Activated CD8-positive, alpha-beta T cell treated with anti-CD3 and anti-CD28 coated beads for 36 hours (primary cell): ENCODE data around the gene ADH1A. TPM values are rescaled to one million over a fixed set of nuclear protein-coding genes. Genes with fewer than 3 reads are reported as not detected.
"Not testable (repeated sequence)": the region's sequence is repeated elsewhere in the genome, so short reads cannot be mapped to it uniquely, and the experiment has no call there.

Experiments used
- ATAC-seq: fragments of 200-7000 bp; cut with Tn5 transposase; one replicate; pipeline ENCODE4 v1.10.0; 2021; ENCODE audit warnings: mild to moderate bottlenecking, moderate library complexity
- CTCF ChIA-PET: fragments of 350-600 bp; sonication (Branson Sonifier 250); formaldehyde crosslinking; loops from one replicate; lab custom pipeline; 2021; ENCODE audit warnings: antibody characterized with exemption; lab: Charles Lee
- POLR2A ChIA-PET: fragments of 350-600 bp; sonication (Branson Sonifier 250); formaldehyde crosslinking; loops from one replicate; lab custom pipeline; 2021; ENCODE audit warnings: antibody characterized with exemption; lab: Charles Lee
- DNase-seq: peaks from one replicate; pipeline ENCODE4 v3.0.0-alpha.2; 2020
- H3K27ac Mint-ChIP-seq: one replicate; pipeline ENCODE4 v1.8.0; 2021; ENCODE audit warnings: mild to moderate bottlenecking, mixed read lengths
- H3K27me3 Mint-ChIP-seq: one replicate; pipeline ENCODE4 v1.8.0; 2021; ENCODE audit warnings: mixed read lengths
- H3K36me3 Mint-ChIP-seq: one replicate; pipeline ENCODE4 v1.8.0; 2021; ENCODE audit warnings: low read depth, mixed read lengths
- H3K4me1 Mint-ChIP-seq: one replicate; pipeline ENCODE4 v1.8.0; 2021; ENCODE audit warnings: low read depth, mixed read lengths
- H3K4me3 Mint-ChIP-seq: one replicate; pipeline ENCODE4 v1.8.0; 2021; ENCODE audit warnings: mild to moderate bottlenecking, moderate library complexity, mixed read lengths
- H3K9me3 Mint-ChIP-seq: one replicate; pipeline ENCODE4 v1.8.0; 2021; ENCODE audit warnings: mixed read lengths
- intact Hi-C: fragments of 100-400 bp; cut with micrococcal nuclease; formaldehyde crosslinking; loops from one replicate; pipeline ENCODE4 v1.10.0; 2022
- total RNA-seq, 2 experiments: library from RNA; stranded (reverse); gene quantifications; one replicate each; pipeline ENCODE4 v1.2.3, GENCODE V29; 2021
- TF ChIP-seq, protein P1 (sequence below): fragments of 200-600 bp; IDR thresholded peaks from one replicate; pipeline ENCODE4 v1.8.0; 2022; ENCODE audit warnings: antibody characterized with exemption, mild to moderate bottlenecking

ADH1A gene
- total RNA-seq, 2 experiments from 2014 or later, result not detected

DNA sequence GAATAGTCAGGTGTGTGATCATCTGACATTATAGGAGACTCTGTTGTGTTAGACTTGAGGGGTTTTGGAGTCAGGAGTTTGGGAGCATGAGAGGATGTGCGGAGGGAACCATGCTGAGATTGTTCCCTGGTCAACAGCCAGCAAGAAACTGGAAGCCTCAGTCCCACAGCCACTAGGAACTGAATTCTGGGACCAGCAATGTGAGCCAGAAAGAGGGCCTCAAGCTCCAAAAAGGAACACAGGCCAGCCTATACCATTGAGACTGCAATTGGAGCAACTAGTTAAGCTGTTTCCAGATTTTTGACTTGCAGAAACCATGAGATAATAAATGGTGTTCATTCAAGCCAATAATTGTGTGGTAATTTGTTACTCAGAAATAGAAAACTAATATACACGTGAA is 39.1 kb upstream of the ADH1A start:
- peaks cover 2% of the 10 kb centered on the region for H3K27me3 Mint-ChIP-seq
- no peak overlapping the region for H3K4me3 Mint-ChIP-seq
- POLR2A ChIA-PET, result no interaction called here
- intact Hi-C loops, result no loop called here
- CTCF ChIA-PET, result no interaction called here
- TF ChIP-seq, protein P1, sequence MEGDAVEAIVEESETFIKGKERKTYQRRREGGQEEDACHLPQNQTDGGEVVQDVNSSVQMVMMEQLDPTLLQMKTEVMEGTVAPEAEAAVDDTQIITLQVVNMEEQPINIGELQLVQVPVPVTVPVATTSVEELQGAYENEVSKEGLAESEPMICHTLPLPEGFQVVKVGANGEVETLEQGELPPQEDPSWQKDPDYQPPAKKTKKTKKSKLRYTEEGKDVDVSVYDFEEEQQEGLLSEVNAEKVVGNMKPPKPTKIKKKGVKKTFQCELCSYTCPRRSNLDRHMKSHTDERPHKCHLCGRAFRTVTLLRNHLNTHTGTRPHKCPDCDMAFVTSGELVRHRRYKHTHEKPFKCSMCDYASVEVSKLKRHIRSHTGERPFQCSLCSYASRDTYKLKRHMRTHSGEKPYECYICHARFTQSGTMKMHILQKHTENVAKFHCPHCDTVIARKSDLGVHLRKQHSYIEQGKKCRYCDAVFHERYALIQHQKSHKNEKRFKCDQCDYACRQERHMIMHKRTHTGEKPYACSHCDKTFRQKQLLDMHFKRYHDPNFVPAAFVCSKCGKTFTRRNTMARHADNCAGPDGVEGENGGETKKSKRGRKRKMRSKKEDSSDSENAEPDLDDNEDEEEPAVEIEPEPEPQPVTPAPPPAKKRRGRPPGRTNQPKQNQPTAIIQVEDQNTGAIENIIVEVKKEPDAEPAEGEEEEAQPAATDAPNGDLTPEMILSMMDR, result no peak
- no peaks in the 10 kb centered on the region for H3K36me3 Mint-ChIP-seq
- H3K27ac Mint-ChIP-seq, result no peak overlapping the region
- ATAC-seq (no peak), DNase-seq (no peak)
- no peaks in the 10 kb centered on the region for H3K9me3 Mint-ChIP-seq
- no peaks in the 10 kb centered on the region for H3K4me1 Mint-ChIP-seq

DNA sequence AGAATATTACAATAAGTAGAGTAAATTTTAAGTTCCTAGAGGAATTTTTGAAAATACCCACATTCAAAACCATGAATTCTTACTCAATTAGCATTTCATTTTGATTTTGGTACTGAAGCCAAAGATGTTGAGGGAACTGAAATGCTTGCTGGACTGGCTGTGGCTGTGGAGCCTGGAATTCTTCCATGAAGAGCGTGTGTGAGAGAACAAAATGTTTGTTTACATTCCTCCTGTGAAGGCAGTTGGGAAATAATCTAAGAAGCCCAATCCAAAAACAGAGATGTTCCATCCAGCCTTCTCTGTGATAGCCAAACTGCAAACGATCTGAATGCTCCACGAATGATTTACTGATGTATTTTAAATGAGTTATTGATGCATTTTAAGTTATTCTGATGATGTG is 34.2 kb upstream of the ADH1A start:
- Mint-ChIP-seq H3K36me3 (no peaks in the 10 kb centered on the region), H3K4me1 (no peaks in the 10 kb centered on the region), H3K27ac (no peak overlapping the region), H3K27me3 (peaks cover 9% of the 10 kb centered on the region), H3K4me3 (no peak overlapping the region), H3K9me3 (no peaks in the 10 kb centered on the region)
- POLR2A ChIA-PET, result no interaction called here
- TF ChIP-seq, protein P1, result no peak
- ATAC-seq, result no peak
- DNase-seq, result no peak
- CTCF ChIA-PET, result no interaction called here
- intact Hi-C loops, result no loop called here

GRCh38 chr4:99324361-99324760 is 33.6 kb upstream of the ADH1A start:
- H3K27me3 Mint-ChIP-seq, result peaks cover 9% of the 10 kb centered on the region
- H3K36me3 Mint-ChIP-seq, result no peaks in the 10 kb centered on the region
- H3K27ac Mint-ChIP-seq, result no peak overlapping the region
- ChIA-PET POLR2A (no interaction called here), CTCF (no interaction called here)
- ATAC-seq (no peak), DNase-seq (no peak)
- H3K9me3 Mint-ChIP-seq, result no peaks in the 10 kb centered on the region
- intact Hi-C loops, result no loop called here
- no peaks in the 10 kb centered on the region for H3K4me1 Mint-ChIP-seq
- H3K4me3 Mint-ChIP-seq, result no peak overlapping the region
- TF ChIP-seq, protein P1, result no peak

- H3K27ac Mint-ChIP-seq, result no peak overlapping the region
- intact Hi-C loops, result no loop called here
- H3K9me3 Mint-ChIP-seq, result no peaks in the 10 kb centered on the region
- ChIA-PET POLR2A (no interaction called here), CTCF (no interaction called here)
- H3K36me3 Mint-ChIP-seq, result no peaks in the 10 kb centered on the region
- H3K4me1 Mint-ChIP-seq, result no peaks in the 10 kb centered on the region
- no peak overlapping the region for H3K4me3 Mint-ChIP-seq
- TF ChIP-seq, protein P1, result no peak
- ATAC-seq (no peak), DNase-seq (no peak)
- peaks cover 9% of the 10 kb centered on the region for H3K27me3 Mint-ChIP-seq
These were observed 33.0 kb upstream of the ADH1A start for GRCh38 chr4:99323756-99324155.

- TF ChIP-seq, protein P1, result no peak
- H3K27me3 Mint-ChIP-seq, result peaks cover 9% of the 10 kb centered on the region
- intact Hi-C loops, result no loop called here
- POLR2A ChIA-PET, result no interaction called here
- no peak within 1 kb of the TSS for H3K4me3 Mint-ChIP-seq
- no peaks in the 10 kb centered on the region for H3K4me1 Mint-ChIP-seq
- CTCF ChIA-PET, result interaction anchor here (0.6 kb wide), 1 partner anchor 84 kb away, joined by 3 read pairs; no protein-coding TSS in a partner anchor
- no peaks in the 10 kb centered on the region for H3K9me3 Mint-ChIP-seq
- no peak for ATAC-seq
- H3K36me3 Mint-ChIP-seq, result no peaks in the 10 kb centered on the region
- DNase-seq, result no peak
- no peak within 1 kb of the TSS for H3K27ac Mint-ChIP-seq
These were observed 30.7 kb upstream of the ADH1A start, which contains the start of gene ADH1B for GRCh38 chr4:99321241-99322191. Gene ADH1B (minus strand): TSS chr4:99321401. CDS start chr4:99321331, 70 bp downstream.

DNA sequence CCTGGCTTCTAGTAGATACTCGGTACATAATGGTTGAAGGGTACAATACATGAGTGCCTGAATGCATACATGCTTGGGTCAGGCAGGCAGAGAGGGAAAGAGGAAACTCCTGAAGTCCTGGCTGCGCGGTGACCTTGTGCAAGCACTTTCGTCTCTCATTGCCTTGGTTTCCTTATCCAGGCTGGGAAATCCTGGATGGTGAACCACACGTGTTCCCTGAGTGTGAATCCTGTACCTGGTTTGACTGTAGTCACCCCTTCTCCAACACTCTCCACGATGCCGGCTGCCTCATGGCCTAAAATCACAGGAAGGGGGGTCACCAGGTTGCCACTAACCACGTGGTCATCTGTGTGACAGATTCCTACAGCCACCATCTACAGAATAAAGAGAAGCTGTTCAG is 27.0 kb upstream of the ADH1A start:
- DNase-seq, CTCF ChIA-PET, H3K9me3 Mint-ChIP-seq, ATAC-seq, H3K27me3 Mint-ChIP-seq, POLR2A ChIA-PET, H3K27ac Mint-ChIP-seq, H3K4me1 Mint-ChIP-seq, H3K36me3 Mint-ChIP-seq, H3K4me3 Mint-ChIP-seq, intact Hi-C loops: not testable (repeated sequence)
